Neural progenitor cell (in vitro differentiated cells): ENCODE measurements around the gene C1orf210. TPM values are rescaled to one million over a fixed set of nuclear protein-coding genes. Genes with fewer than 3 reads are reported as not detected.

Source experiments
- DNase-seq: peaks from one replicate; pipeline ENCODE4 v3.0.0-alpha.2; 2016; ENCODE audit warnings: low spot score
- H2AFZ ChIP-seq: fragments of 200-600 bp; sonication (generic); replicated peaks from 2 replicates; pipeline ENCODE4 v1.6.1; 2016; ENCODE audit warnings: antibody characterized with exemption
- H3F3A ChIP-seq: fragments of 200-600 bp; sonication (generic); 2 replicates; pipeline ENCODE4 v1.6.1; 2016; ENCODE audit warnings: antibody characterized with exemption, low read depth
- H3K27ac ChIP-seq: fragments of 200-600 bp; sonication (generic); 2 replicates; pipeline ENCODE4 v1.5.1; 2016; ENCODE audit warnings: mild to moderate bottlenecking
- H3K27me3 ChIP-seq: fragments of 200-600 bp; sonication (generic); 2 replicates; pipeline ENCODE4 v1.6.1; 2016; ENCODE audit warnings: mild to moderate bottlenecking, moderate library complexity
- H3K36me3 ChIP-seq: fragments of 200-600 bp; sonication (generic); 2 replicates; pipeline ENCODE4 v1.5.1; 2016
- H3K4me1 ChIP-seq: fragments of 200-600 bp; sonication (generic); 2 replicates; pipeline ENCODE4 v1.6.1; 2016; ENCODE audit warnings: mixed run types
- H3K4me2 ChIP-seq: fragments of 200-600 bp; sonication (generic); 2 replicates; pipeline ENCODE4 v1.6.1; 2016
- H3K4me3 ChIP-seq: fragments of 200-600 bp; sonication (generic); 2 replicates; pipeline ENCODE4 v1.5.1; 2016
- H3K79me2 ChIP-seq: fragments of 200-600 bp; sonication (generic); 2 replicates; pipeline ENCODE4 v1.6.1; 2016; ENCODE audit warnings: low read depth
- H3K9ac ChIP-seq: fragments of 200-600 bp; sonication (generic); 2 replicates; pipeline ENCODE4 v1.6.1; 2016
- H3K9me3 ChIP-seq: fragments of 200-600 bp; sonication (generic); 2 replicates; pipeline ENCODE4 v1.5.1; 2016; ENCODE audit warnings: low read depth
- H4K20me1 ChIP-seq: fragments of 200-600 bp; sonication (generic); 2 replicates; pipeline ENCODE4 v1.6.1; 2016; ENCODE audit warnings: low read depth
- H3K27ac Mint-ChIP-seq: 3 replicates; pipeline ENCODE4 v1.8.0; 2021; ENCODE audit warnings: mixed read lengths
- H3K27me3 Mint-ChIP-seq: 2 replicates; pipeline ENCODE4 v1.8.0; 2022; ENCODE audit warnings: low read depth, mild to moderate bottlenecking, inconsistent platforms, moderate library complexity, mixed read lengths; ENCODE audit not compliant: insufficient read depth
- H3K36me3 Mint-ChIP-seq: 3 replicates; pipeline ENCODE4 v1.8.0; 2021; ENCODE audit warnings: mixed read lengths
- H3K4me1 Mint-ChIP-seq: 3 replicates; pipeline ENCODE4 v1.8.0; 2021; ENCODE audit warnings: mixed read lengths
- H3K4me3 Mint-ChIP-seq: 3 replicates; pipeline ENCODE4 v1.8.0; 2021; ENCODE audit warnings: mild to moderate bottlenecking, moderate library complexity, mixed read lengths
- H3K9me3 Mint-ChIP-seq: 3 replicates; pipeline ENCODE4 v1.8.0; 2020; ENCODE audit warnings: mixed read lengths
- CTCF ChIP-seq: fragments of 200-600 bp; sonication (generic); IDR thresholded peaks from 2 replicates; pipeline ENCODE4 v1.5.1; 2017; ENCODE audit warnings: antibody characterized with exemption, mild to moderate bottlenecking
- EZH2 ChIP-seq: fragments of 200-600 bp; sonication (generic); IDR thresholded peaks from 2 replicates; pipeline ENCODE4 v1.6.1; 2017; ENCODE audit warnings: antibody characterized with exemption, mild to moderate bottlenecking, moderate library complexity
- EZH2phosphoT487 ChIP-seq: fragments of 200-600 bp; sonication (generic); IDR thresholded peaks from 2 replicates; pipeline ENCODE4 v1.6.1; 2017; ENCODE audit warnings: antibody characterized with exemption
- total RNA-seq: library from RNA; depleted of rRNA; stranded (reverse); fragments of >200 nt; gene quantifications from 2 replicates; pipeline ENCODE4 v1.2.3, GENCODE V29; 2015; ENCODE audit warnings: low replicate concordance

Gene C1orf210
- total RNA-seq, 1 donor from 2014 or later = not detected

- Mint-ChIP-seq H3K36me3 (no peaks in the 10 kb centered on the region), H3K9me3 (no peaks in the 10 kb centered on the region), H3K27me3 (peaks cover 5% of the 10 kb centered on the region), H3K4me3 (no peak overlapping the region), H3K4me1 (no peaks in the 10 kb centered on the region), H3K27ac (no peak overlapping the region)
- no peaks in the 10 kb centered on the region for H3K36me3 ChIP-seq
- no peak overlapping the region for H3K9ac ChIP-seq
- no peak overlapping the region for H3K4me2 ChIP-seq
- H3F3A ChIP-seq = no peaks in the 10 kb centered on the region
- TF ChIP-seq EZH2phosphoT487 = no peak
- TF ChIP-seq EZH2 = no peak
- no peak for TF ChIP-seq CTCF
- H3K4me3 ChIP-seq = no peak overlapping the region
- H3K27ac ChIP-seq = no peak overlapping the region
- no peaks in the 10 kb centered on the region for H3K27me3 ChIP-seq
- H3K79me2 ChIP-seq = no peaks in the 10 kb centered on the region
- no peaks in the 10 kb centered on the region for H4K20me1 ChIP-seq
- no peak overlapping the region for H2AFZ ChIP-seq
- DNase-seq = no peak
- H3K4me1 ChIP-seq = peaks cover under 1% of the 10 kb centered on the region
- H3K9me3 ChIP-seq = no peaks in the 10 kb centered on the region
Measured at GRCh38 chr1:43309405-43310025, 24.1 kb upstream of the C1orf210 start.

DNA sequence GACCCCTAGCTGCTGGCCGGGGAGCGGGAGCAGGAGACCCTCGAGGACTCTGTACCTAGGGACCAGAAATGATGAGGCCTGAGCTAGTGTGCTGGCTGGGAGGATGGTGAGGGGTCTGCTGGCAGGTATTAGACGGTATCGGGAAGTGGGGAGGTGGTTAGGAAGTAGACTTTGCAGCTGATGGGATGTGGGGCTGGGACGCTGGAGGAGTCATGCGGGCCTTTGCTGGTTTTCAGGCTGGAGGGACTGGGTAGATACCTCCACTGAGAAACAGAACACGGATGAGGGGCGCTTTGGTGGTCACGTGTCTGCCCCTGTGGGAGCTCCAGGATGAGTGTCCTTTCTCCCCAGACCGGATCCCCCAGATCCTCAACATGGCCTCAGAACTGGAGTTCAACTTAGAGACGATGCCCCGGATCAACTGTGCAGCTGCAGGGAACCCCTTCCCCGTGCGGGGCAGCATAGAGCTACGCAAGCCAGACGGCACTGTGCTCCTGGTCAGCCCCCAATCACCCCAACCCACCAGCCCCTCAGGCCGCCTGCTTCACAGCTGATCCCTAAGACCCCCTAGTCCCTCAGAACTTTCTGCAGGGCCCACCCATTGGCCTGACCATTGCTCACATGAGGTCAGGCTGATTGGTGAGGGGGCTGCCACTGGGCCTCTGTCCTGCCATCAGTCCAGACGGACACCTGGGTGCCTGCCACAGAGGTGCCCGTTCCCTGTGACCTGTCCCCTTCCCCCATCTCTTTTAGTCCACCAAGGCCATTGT lies 23.4 kb upstream of the C1orf210 start:
- H3K9ac ChIP-seq = no peak overlapping the region
- Mint-ChIP-seq H3K27me3 (peaks cover 5% of the 10 kb centered on the region), H3K4me3 (no peak overlapping the region), H3K9me3 (no peaks in the 10 kb centered on the region), H3K27ac (no peak overlapping the region), H3K36me3 (no peaks in the 10 kb centered on the region), H3K4me1 (peaks cover 5% of the 10 kb centered on the region)
- TF ChIP-seq CTCF (no peak), EZH2phosphoT487 (no peak), EZH2 (no peak)
- H3K27me3 ChIP-seq = no peaks in the 10 kb centered on the region
- H3K27ac ChIP-seq = no peak overlapping the region
- no peaks in the 10 kb centered on the region for H3K79me2 ChIP-seq
- no peak overlapping the region for H2AFZ ChIP-seq
- H3K9me3 ChIP-seq = no peaks in the 10 kb centered on the region
- DNase-seq = no peak
- H3K4me3 ChIP-seq = no peak overlapping the region
- H4K20me1 ChIP-seq = no peaks in the 10 kb centered on the region
- no peaks in the 10 kb centered on the region for H3F3A ChIP-seq
- H3K36me3 ChIP-seq = no peaks in the 10 kb centered on the region
- no peak overlapping the region for H3K4me2 ChIP-seq
- H3K4me1 ChIP-seq = peaks cover 4% of the 10 kb centered on the region

DNA sequence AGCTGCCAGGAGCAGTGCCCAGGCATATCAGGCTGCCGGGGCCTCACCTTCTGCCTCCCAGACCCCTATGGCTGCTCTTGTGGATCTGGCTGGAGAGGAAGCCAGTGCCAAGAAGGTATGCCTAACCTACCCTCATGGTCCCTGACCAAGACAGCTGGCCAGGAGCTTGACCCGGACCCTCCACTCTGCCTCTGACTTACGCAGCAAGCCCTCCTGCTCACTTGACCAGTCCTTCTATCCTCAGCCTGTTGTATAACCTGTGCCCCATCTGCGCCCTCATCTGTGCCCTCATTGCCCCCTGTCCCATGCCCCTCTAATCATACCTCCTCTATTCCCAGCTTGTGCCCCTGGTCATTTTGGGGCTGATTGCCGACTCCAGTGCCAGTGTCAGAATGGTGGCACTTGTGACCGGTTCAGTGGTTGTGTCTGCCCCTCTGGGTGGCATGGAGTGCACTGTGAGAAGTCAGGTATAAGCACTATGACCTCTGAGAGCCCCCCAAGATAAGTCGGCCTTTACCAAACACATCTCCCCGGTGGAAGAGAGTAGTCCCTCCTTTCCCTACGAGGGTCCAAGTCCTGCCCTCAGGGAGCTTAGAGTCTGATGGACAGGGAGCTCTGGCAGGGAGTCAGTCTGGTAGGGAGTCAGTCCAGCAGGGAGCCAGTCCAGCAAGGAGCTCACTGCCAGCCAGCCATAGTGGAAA lies 22.2 kb upstream of the C1orf210 start:
- Mint-ChIP-seq H3K4me3 (no peak overlapping the region), H3K9me3 (no peaks in the 10 kb centered on the region), H3K27ac (no peak overlapping the region), H3K4me1 (peaks cover 10% of the 10 kb centered on the region), H3K27me3 (peaks cover 7% of the 10 kb centered on the region), H3K36me3 (no peaks in the 10 kb centered on the region)
- H3K4me2 ChIP-seq = no peak overlapping the region
- no peak overlapping the region for H3K9ac ChIP-seq
- H3K27me3 ChIP-seq = no peaks in the 10 kb centered on the region
- H2AFZ ChIP-seq = no peak overlapping the region
- H3K79me2 ChIP-seq = no peaks in the 10 kb centered on the region
- no peak for DNase-seq
- no peaks in the 10 kb centered on the region for H3K9me3 ChIP-seq
- no peaks in the 10 kb centered on the region for H3F3A ChIP-seq
- H3K36me3 ChIP-seq = no peaks in the 10 kb centered on the region
- H4K20me1 ChIP-seq = no peaks in the 10 kb centered on the region
- H3K4me3 ChIP-seq = no peak overlapping the region
- no peak overlapping the region for H3K27ac ChIP-seq
- TF ChIP-seq EZH2 (no peak), CTCF (no peak), EZH2phosphoT487 (no peak)
- H3K4me1 ChIP-seq = peaks cover 4% of the 10 kb centered on the region
